H9 (cell line): ENCODE results near the gene BTN3A1. TPM values are rescaled to one million over a fixed set of nuclear protein-coding genes. Genes with fewer than 3 reads are reported as not detected.

Source experiments
- DNase-seq: peaks from one replicate; pipeline ENCODE4 v3.0.0-alpha.2; 2017
- H2AFZ ChIP-seq: one replicate; pipeline ENCODE4 v1.6.1; 2013; ENCODE audit warnings: mild to moderate bottlenecking, low read length, control low read depth, moderate library complexity
- H2AK5ac ChIP-seq: 2 replicates; pipeline ENCODE4 v1.6.1; 2013; ENCODE audit warnings: low read length, control low read depth, mixed read lengths; ENCODE audit not compliant: insufficient read length
- H2BK120ac ChIP-seq: one replicate; pipeline ENCODE4 v1.6.1; 2013; ENCODE audit warnings: low read depth, mild to moderate bottlenecking, low read length, control low read depth, inconsistent platforms; ENCODE audit not compliant: poor library complexity, severe bottlenecking
- H2BK12ac ChIP-seq: 2 replicates; pipeline ENCODE4 v1.6.1; 2013; ENCODE audit warnings: low read length, control low read depth, mixed read lengths, low read depth; ENCODE audit not compliant: insufficient read length
- H2BK15ac ChIP-seq: 2 replicates; pipeline ENCODE4 v1.6.1; 2013; ENCODE audit warnings: low read depth, low read length, control low read depth
- H2BK20ac ChIP-seq: one replicate; pipeline ENCODE4 v1.6.1; 2013; ENCODE audit warnings: low read depth, mild to moderate bottlenecking, low read length, control low read depth, inconsistent platforms; ENCODE audit not compliant: poor library complexity, severe bottlenecking
- H2BK5ac ChIP-seq: 2 replicates; pipeline ENCODE4 v1.6.1; 2013; ENCODE audit warnings: low read length, control low read depth, mixed read lengths; ENCODE audit not compliant: insufficient read length
- H3K14ac ChIP-seq: 2 replicates; pipeline ENCODE4 v1.6.1; 2013; ENCODE audit warnings: low read length, control low read depth; ENCODE audit not compliant: insufficient read depth
- H3K18ac ChIP-seq: 2 replicates; pipeline ENCODE4 v1.6.1; 2013; ENCODE audit warnings: low read depth, mild to moderate bottlenecking, mixed read lengths, low read length, control low read depth; ENCODE audit not compliant: insufficient read length
- H3K23ac ChIP-seq: 2 replicates; pipeline ENCODE4 v1.6.1; 2013; ENCODE audit warnings: low read length, control low read depth, mixed read lengths, low read depth; ENCODE audit not compliant: insufficient read length
- H3K23me2 ChIP-seq: 2 replicates; pipeline ENCODE4 v1.6.1; 2013; ENCODE audit warnings: low read depth, mild to moderate bottlenecking, mixed read lengths, low read length, control low read depth; ENCODE audit not compliant: insufficient read length, poor library complexity, severe bottlenecking
- H3K27ac ChIP-seq: 2 replicates; pipeline ENCODE4 v1.5.1; 2013; ENCODE audit warnings: low read length, control low read depth, mixed read lengths, low read depth; ENCODE audit not compliant: insufficient read length
- H3K27me3 ChIP-seq: 2 replicates; pipeline ENCODE4 v1.6.1; 2013; ENCODE audit warnings: low read length, control low read depth, inconsistent platforms; ENCODE audit not compliant: insufficient read depth
- H3K4ac ChIP-seq: 2 replicates; pipeline ENCODE4 v1.6.1; 2013; ENCODE audit warnings: low read depth, mild to moderate bottlenecking, control low read depth, inconsistent platforms, low read length, moderate library complexity
- H3K4me1 ChIP-seq: 2 replicates; pipeline ENCODE4 v1.6.1; 2013; ENCODE audit warnings: low read length, control low read depth, inconsistent platforms; ENCODE audit not compliant: insufficient read depth
- H3K4me2 ChIP-seq: 2 replicates; pipeline ENCODE4 v1.6.1; 2013; ENCODE audit warnings: low read length, control low read depth, mixed read lengths; ENCODE audit not compliant: insufficient read length, insufficient read depth
- H3K56ac ChIP-seq: 2 replicates; pipeline ENCODE4 v1.6.1; 2013; ENCODE audit warnings: low read depth, mild to moderate bottlenecking, mixed read lengths, low read length, control low read depth; ENCODE audit not compliant: insufficient read length
- H3K79me1 ChIP-seq: 2 replicates; pipeline ENCODE4 v1.6.1; 2013; ENCODE audit warnings: low read depth, mild to moderate bottlenecking, moderate library complexity, low read length, control low read depth, inconsistent platforms; ENCODE audit not compliant: insufficient read depth, poor library complexity, severe bottlenecking
- H3K79me2 ChIP-seq: 2 replicates; pipeline ENCODE4 v1.6.1; 2013; ENCODE audit warnings: low read length, control low read depth, inconsistent platforms; ENCODE audit not compliant: insufficient read depth
- H3K9ac ChIP-seq: 2 replicates; pipeline ENCODE4 v1.6.1; 2013; ENCODE audit warnings: low read length, control low read depth, mixed read lengths; ENCODE audit not compliant: insufficient read length; ENCODE audit errors: extremely low read depth
- H3K9me3 ChIP-seq: one replicate; pipeline ENCODE4 v1.6.1; 2013; ENCODE audit warnings: low read depth, low read length, inconsistent platforms; ENCODE audit not compliant: control insufficient read depth
- H3T11ph ChIP-seq: one replicate; pipeline ENCODE4 v1.6.1; 2013; ENCODE audit warnings: mild to moderate bottlenecking, low read length, control low read depth, inconsistent platforms
- H4K20me1 ChIP-seq: one replicate; pipeline ENCODE4 v1.6.1; 2013; ENCODE audit not compliant: control insufficient read depth, insufficient read length, insufficient read depth
- H4K5ac ChIP-seq: 2 replicates; pipeline ENCODE4 v1.6.1; 2013; ENCODE audit warnings: low read depth, mild to moderate bottlenecking, mixed read lengths, low read length, control low read depth; ENCODE audit not compliant: insufficient read length
- H4K8ac ChIP-seq: replicated peaks from 2 replicates; pipeline ENCODE4 v1.6.1; 2013; ENCODE audit warnings: low read length, control low read depth, mixed read lengths, low read depth; ENCODE audit not compliant: insufficient read length
- H4K91ac ChIP-seq: 2 replicates; pipeline ENCODE4 v1.6.1; 2013; ENCODE audit warnings: low read depth, mild to moderate bottlenecking, moderate library complexity, mixed read lengths, low read length, control low read depth; ENCODE audit not compliant: insufficient read length
- H3K27ac Mint-ChIP-seq, 3 experiments: 2 replicates in 2 of 3; 3 replicates in 1 of 3; pipeline ENCODE4 v1.8.0; 2020 to 2021; ENCODE audit warnings: mixed read lengths in 3 of 3, mild to moderate bottlenecking in 1 of 3, moderate library complexity in 1 of 3
- H3K27me3 Mint-ChIP-seq: 2 replicates; pipeline ENCODE4 v1.8.0; 2021; ENCODE audit warnings: low read depth, mild to moderate bottlenecking, moderate library complexity, mixed read lengths
- H3K36me3 Mint-ChIP-seq, 3 experiments: 2 replicates in 2 of 3; 3 replicates in 1 of 3; pipeline ENCODE4 v1.8.0; 2020 to 2021; ENCODE audit warnings: low read depth in 3 of 3, mixed read lengths in 3 of 3; ENCODE audit not compliant: insufficient read depth in 1 of 3
- H3K4me1 Mint-ChIP-seq, 2 experiments: 2 replicates each; pipeline ENCODE4 v1.8.0; 2020; ENCODE audit warnings: mixed read lengths in 2 of 2
- H3K4me3 Mint-ChIP-seq, 2 experiments: 2 replicates in 1 of 2; 3 replicates in 1 of 2; pipeline ENCODE4 v1.8.0; 2020 to 2021; ENCODE audit warnings: mild to moderate bottlenecking in 2 of 2, mixed read lengths in 2 of 2, moderate library complexity in 1 of 2
- H3K9me3 Mint-ChIP-seq, 2 experiments: 2 replicates in 1 of 2; 3 replicates in 1 of 2; pipeline ENCODE4 v1.8.0; 2020; ENCODE audit warnings: mild to moderate bottlenecking in 2 of 2, mixed read lengths in 2 of 2, moderate library complexity in 1 of 2
- CTCF ChIP-seq: fragments of 200-600 bp; sonication (generic); conservative IDR thresholded peaks from 3 replicates; pipeline ENCODE4 v1.8.0; 2021; ENCODE audit warnings: antibody characterized with exemption, mild to moderate bottlenecking
- WGBS: extraction: QIAGEN DNeasy Blood & Tissue Kit; methylation state at CpG from one replicate; pipeline ENCODE4 v1.1.7; 2013; ENCODE audit warnings: missing lambda C conversion rate, low lambda C conversion rate, mixed read lengths; ENCODE audit not compliant: insufficient read length; ENCODE audit errors: extremely low coverage; 5-methylcytosine and 5-hydroxymethylcytosine counted together
- total RNA-seq: library from RNA; stranded (reverse); gene quantifications from 2 replicates; pipeline ENCODE4 v1.2.1, GENCODE V29; 2021

Gene BTN3A1
- total RNA-seq, 1 experiment from 2014 or later, result 2.5 TPM

- Mint-ChIP-seq H3K9me3 (no peaks in the 10 kb centered on the region; a peak in 1 of 5 replicates), H3K27me3 (no peaks in the 10 kb centered on the region), H3K4me3 (no peak overlapping the region), H3K36me3 (no peaks in the 10 kb centered on the region), H3K27ac (no peak overlapping the region), H3K4me1 (peaks cover 10 to 17% of the 10 kb centered on the region in 2 experiments)
- Histone ChIP-seq H4K8ac (no peak overlapping the region), H4K20me1 (no peaks in the 10 kb centered on the region), H2BK12ac (no peak overlapping the region), H3K9me3 (no peaks in the 10 kb centered on the region), H3K4ac (no peak overlapping the region), H2BK15ac (no peak overlapping the region), H3K27ac (no peak overlapping the region), H3K56ac (no peak overlapping the region), H4K5ac (no peak overlapping the region), H3K4me2 (no peak overlapping the region), H2BK5ac (no peak overlapping the region), H3K4me1 (no peaks in the 10 kb centered on the region), H3K23me2 (peaks cover 3% of the 10 kb centered on the region), H3K18ac (no peak overlapping the region), H2AK5ac (no peak overlapping the region), H3K79me1 (no peaks in the 10 kb centered on the region), H4K91ac (no peak overlapping the region), H2AFZ (no peak overlapping the region), H2BK120ac (no peak overlapping the region), H2BK20ac (no peak overlapping the region), H3K27me3 (no peaks in the 10 kb centered on the region; the same call in 1 of the 2 replicates), H3K23ac (no peak overlapping the region), H3K14ac (no peak overlapping the region), H3T11ph (no peak overlapping the region), H3K79me2 (no peaks in the 10 kb centered on the region), H3K9ac (no peak overlapping the region)
- no CpG with 5 or more reads among the region's 1 CpG for WGBS
- DNase-seq, result no peak
- no peak for TF ChIP-seq CTCF
Measured at GRCh38 chr6:26398555-26398954, 3.5 kb upstream of the BTN3A1 start.
